Fibroblast of lung (primary cell): ENCODE measurements around the gene PGAP3. TPM values are rescaled to one million over a fixed set of nuclear protein-coding genes. Genes with fewer than 3 reads are reported as not detected.

Experiments
- DNase-seq, 2 donors: peaks; one replicate each; pipeline versions ENCODE4 v3.0.0 to v3.0.0-alpha.2; 2010; ENCODE audit warnings: low read depth in 2 of 2
- H2AFZ ChIP-seq: 2 replicates; pipeline ENCODE4 v1.5.1; 2012; ENCODE audit warnings: low read length, control low read depth, inconsistent platforms
- H3K27ac ChIP-seq: 2 replicates; pipeline ENCODE4 v1.5.1; 2011; ENCODE audit warnings: low read length, control low read depth; ENCODE audit not compliant: insufficient read depth
- H3K27me3 ChIP-seq: 2 replicates; pipeline ENCODE4 v1.5.1; 2011; ENCODE audit warnings: mild to moderate bottlenecking, low read length; ENCODE audit not compliant: control insufficient read depth, insufficient read depth
- H3K36me3 ChIP-seq: 2 replicates; pipeline ENCODE4 v1.5.1; 2011; ENCODE audit warnings: low read length; ENCODE audit not compliant: control insufficient read depth, insufficient read depth
- H3K4me1 ChIP-seq: 2 replicates; pipeline ENCODE4 v1.5.1; 2011; ENCODE audit warnings: low read length; ENCODE audit not compliant: control insufficient read depth, insufficient read depth; ENCODE audit errors: extremely low read depth
- H3K4me2 ChIP-seq: 2 replicates; pipeline ENCODE4 v1.5.1; 2011; ENCODE audit warnings: low read length, control low read depth; ENCODE audit not compliant: insufficient read depth; ENCODE audit errors: extremely low read depth
- H3K4me3 ChIP-seq, 4 experiments: fragments of 200-600 bp in 1 of 4; sonication (generic) in 1 of 4; replicated peaks in 1 of 4; 2 replicates each; pipeline ENCODE4 v1.5.1; 2011 to 2016; ENCODE audit warnings: low read length in 4 of 4, low read depth in 3 of 4, mild to moderate bottlenecking in 3 of 4, control low read depth in 2 of 4, inconsistent platforms in 1 of 4, mixed read lengths in 1 of 4; ENCODE audit not compliant: insufficient read depth in 1 of 4; ENCODE audit errors: control extremely low read depth in 1 of 4
- H3K79me2 ChIP-seq: 2 replicates; pipeline ENCODE4 v1.5.1; 2012; ENCODE audit warnings: mild to moderate bottlenecking, low read length, inconsistent platforms; ENCODE audit not compliant: control insufficient read depth, insufficient read depth
- H3K9ac ChIP-seq: 2 replicates; pipeline ENCODE4 v1.5.1; 2011; ENCODE audit warnings: mild to moderate bottlenecking, low read length, control low read depth; ENCODE audit not compliant: insufficient read depth
- H3K9me3 ChIP-seq: 2 replicates; pipeline ENCODE4 v1.5.1; 2012; ENCODE audit warnings: low read depth, low read length; ENCODE audit not compliant: control insufficient read depth, insufficient read depth
- H4K20me1 ChIP-seq: 2 replicates; pipeline ENCODE4 v1.5.1; 2011; ENCODE audit warnings: low read length; ENCODE audit not compliant: control insufficient read depth, insufficient read depth; ENCODE audit errors: extremely low read depth
- EZH2 ChIP-seq: IDR thresholded peaks from 2 replicates; pipeline ENCODE4 v1.5.1; 2012; ENCODE audit warnings: low read length, control low read depth, mild to moderate bottlenecking; ENCODE audit errors: missing control alignments
- polyA plus RNA-seq, 2 donors: library from polyadenylated mRNA; depleted of rRNA in 1 of 2; stranded (reverse) in 1 of 2; unstranded in 1 of 2; fragments of >200 nt; gene quantifications; 2 replicates each; pipeline ENCODE4 v1.2.1, GENCODE V29; 2011 to 2012; ENCODE audit warnings: missing spikeins in 1 of 2
- total RNA-seq: library from RNA; depleted of rRNA; stranded (reverse); fragments of >200 nt; gene quantifications from 2 replicates; pipeline ENCODE4 v1.2.1, GENCODE V29; 2014
- TF ChIP-seq, protein P1 (sequence below), 2 donors: IDR thresholded peaks in 1 of 2; conservative IDR thresholded peaks in 1 of 2; 1 replicate in 1 of 2; 2 replicates in 1 of 2; pipeline ENCODE4 v1.5.1; 2011 to 2012; ENCODE audit warnings: low read length in 2 of 2, control low read depth in 1 of 2, inconsistent platforms in 1 of 2, low read depth in 1 of 2, mild to moderate bottlenecking in 1 of 2

Gene PGAP3
- total and polyA plus RNA-seq, 2 donors (not counting 1 experiment from before 2014, with no cell fraction given) = 7.9 to 8.8 TPM

DNA sequence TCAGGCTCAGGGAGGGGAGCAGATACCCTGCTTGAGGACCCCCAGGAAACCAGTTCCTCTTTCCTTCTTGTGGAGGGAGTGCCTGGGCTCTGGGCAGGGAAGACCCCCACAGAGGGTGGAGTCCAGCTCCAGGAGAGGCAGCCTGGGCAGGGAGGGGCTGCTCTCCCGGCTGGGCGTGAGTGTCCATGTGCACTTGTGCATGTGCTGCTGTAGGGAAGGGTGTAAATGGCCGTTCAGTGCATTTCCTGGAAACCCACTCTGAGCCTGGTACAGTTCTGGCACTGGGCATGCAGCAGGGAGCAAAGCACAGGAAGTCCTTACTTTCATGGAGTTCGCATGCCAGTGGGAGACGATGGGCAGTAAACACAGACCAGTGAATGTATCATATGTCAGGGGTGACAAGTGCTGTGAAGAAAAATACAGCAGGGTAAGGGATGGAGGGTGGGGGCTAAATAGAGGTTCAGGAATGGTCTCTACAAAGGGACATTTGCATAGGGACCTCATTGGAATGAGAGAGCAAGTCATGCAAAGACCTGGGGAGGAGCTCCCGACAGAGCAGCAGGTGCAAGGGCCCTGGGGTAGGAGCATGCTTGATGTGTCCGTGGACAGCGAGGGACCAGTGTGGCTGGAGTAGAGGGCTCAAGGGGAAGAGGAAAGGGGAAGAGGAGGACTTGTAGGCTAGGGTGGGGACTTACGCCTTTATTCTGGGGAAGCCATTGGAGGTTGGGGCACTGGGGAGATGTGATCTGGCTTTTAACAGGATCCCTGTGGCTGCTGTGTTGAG, 45.4 kb downstream of the PGAP3 start:
- Histone ChIP-seq H3K36me3 (no peaks in the 10 kb centered on the region), H3K4me2 (no peak overlapping the region), H3K9ac (no peak overlapping the region), H2AFZ (no peak overlapping the region), H3K27me3 (no peaks in the 10 kb centered on the region), H3K79me2 (peaks cover 25% of the 10 kb centered on the region), H4K20me1 (peaks cover 1% of the 10 kb centered on the region), H3K4me1 (peaks cover 16% of the 10 kb centered on the region), H3K27ac (no peak overlapping the region), H3K9me3 (no peaks in the 10 kb centered on the region), H3K4me3 (no peak overlapping the region)
- no peak for DNase-seq
- TF ChIP-seq, protein P1, sequence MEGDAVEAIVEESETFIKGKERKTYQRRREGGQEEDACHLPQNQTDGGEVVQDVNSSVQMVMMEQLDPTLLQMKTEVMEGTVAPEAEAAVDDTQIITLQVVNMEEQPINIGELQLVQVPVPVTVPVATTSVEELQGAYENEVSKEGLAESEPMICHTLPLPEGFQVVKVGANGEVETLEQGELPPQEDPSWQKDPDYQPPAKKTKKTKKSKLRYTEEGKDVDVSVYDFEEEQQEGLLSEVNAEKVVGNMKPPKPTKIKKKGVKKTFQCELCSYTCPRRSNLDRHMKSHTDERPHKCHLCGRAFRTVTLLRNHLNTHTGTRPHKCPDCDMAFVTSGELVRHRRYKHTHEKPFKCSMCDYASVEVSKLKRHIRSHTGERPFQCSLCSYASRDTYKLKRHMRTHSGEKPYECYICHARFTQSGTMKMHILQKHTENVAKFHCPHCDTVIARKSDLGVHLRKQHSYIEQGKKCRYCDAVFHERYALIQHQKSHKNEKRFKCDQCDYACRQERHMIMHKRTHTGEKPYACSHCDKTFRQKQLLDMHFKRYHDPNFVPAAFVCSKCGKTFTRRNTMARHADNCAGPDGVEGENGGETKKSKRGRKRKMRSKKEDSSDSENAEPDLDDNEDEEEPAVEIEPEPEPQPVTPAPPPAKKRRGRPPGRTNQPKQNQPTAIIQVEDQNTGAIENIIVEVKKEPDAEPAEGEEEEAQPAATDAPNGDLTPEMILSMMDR (conservative IDR thresholded peaks at IDR 0.05 in 1 of 2, IDR thresholded peaks at IDR 0.05 in 1 of 2; ENCODE audit: low read depth in 1 of 2, low read length in 2 of 2) = no peak
- no peak for TF ChIP-seq EZH2

GRCh38 chr17:39641883-39642282, 46.0 kb downstream of the PGAP3 start:
- Histone ChIP-seq H3K9ac (no peak overlapping the region), H4K20me1 (peaks cover 1% of the 10 kb centered on the region), H2AFZ (no peak overlapping the region), H3K79me2 (peaks cover 28% of the 10 kb centered on the region), H3K9me3 (no peaks in the 10 kb centered on the region), H3K36me3 (no peaks in the 10 kb centered on the region), H3K4me3 (no peak overlapping the region), H3K27me3 (no peaks in the 10 kb centered on the region), H3K27ac (no peak overlapping the region), H3K4me1 (peaks cover 16% of the 10 kb centered on the region), H3K4me2 (no peak overlapping the region)
- TF ChIP-seq, protein P1 (conservative IDR thresholded peaks at IDR 0.05 in 1 of 2, IDR thresholded peaks at IDR 0.05 in 1 of 2; ENCODE audit: low read depth in 1 of 2, low read length in 2 of 2) = no peak
- no peak for TF ChIP-seq EZH2
- DNase-seq = no peak

DNA sequence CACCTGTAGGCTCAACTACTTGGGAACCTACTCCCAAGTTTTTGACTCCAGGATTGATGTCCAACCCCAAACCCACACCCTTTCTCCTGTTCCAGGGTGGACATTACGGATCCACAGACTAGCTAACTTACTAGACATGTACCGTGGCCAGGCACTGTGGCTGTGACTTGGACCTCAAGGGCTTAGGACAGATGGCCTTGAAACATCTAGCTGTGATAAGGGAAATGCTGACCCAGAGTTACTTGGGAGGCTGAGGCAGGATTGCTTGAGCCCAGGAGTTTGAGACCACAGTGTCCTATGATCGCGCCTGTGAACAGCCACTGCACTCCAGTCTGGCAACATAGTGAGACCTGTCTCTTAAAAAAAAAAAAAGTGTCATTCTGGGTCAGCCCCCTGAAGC, 46.8 kb downstream of the PGAP3 start:
- Histone ChIP-seq H3K4me3 (no peak overlapping the region), H3K4me1 (peaks cover 16% of the 10 kb centered on the region), H3K79me2 (peaks cover 28% of the 10 kb centered on the region), H3K27me3 (no peaks in the 10 kb centered on the region), H3K4me2 (no peak overlapping the region), H4K20me1 (peaks cover 1% of the 10 kb centered on the region), H2AFZ (no peak overlapping the region), H3K27ac (no peak overlapping the region), H3K36me3 (no peaks in the 10 kb centered on the region), H3K9me3 (no peaks in the 10 kb centered on the region), H3K9ac (no peak overlapping the region)
- no peak for DNase-seq
- no peak for TF ChIP-seq EZH2
- TF ChIP-seq, protein P1 (conservative IDR thresholded peaks at IDR 0.05 in 1 of 2, IDR thresholded peaks at IDR 0.05 in 1 of 2; ENCODE audit: low read depth in 1 of 2, low read length in 2 of 2) = no peak
